ENCODE results near the gene VPS13A.

DNA sequence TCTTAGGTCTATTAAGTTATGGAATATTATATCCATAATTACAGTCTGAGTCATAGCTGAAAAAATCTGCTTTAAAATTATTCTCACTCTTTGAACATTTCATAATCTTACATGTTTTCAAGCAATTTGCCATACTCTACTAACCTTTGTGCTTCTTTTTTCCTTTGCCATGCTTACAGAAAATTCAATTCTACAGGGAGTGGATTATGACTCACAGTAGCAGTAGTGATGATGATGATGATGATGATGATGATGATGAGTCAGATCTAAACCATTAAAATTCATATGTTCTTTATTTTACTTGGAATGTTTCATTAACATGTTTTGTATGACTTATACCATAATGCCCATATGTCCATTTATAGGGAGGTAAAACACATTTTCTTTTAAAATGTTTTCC is 207.1 kb downstream of the VPS13A start:
- no peak for TF ChIP-seq POLR2AphosphoS5 (IDR thresholded peaks at IDR 0.05)
- TF ChIP-seq POLR2A (IDR thresholded peaks at IDR 0.05) = no peak
- TF ChIP-seq, protein P1, sequence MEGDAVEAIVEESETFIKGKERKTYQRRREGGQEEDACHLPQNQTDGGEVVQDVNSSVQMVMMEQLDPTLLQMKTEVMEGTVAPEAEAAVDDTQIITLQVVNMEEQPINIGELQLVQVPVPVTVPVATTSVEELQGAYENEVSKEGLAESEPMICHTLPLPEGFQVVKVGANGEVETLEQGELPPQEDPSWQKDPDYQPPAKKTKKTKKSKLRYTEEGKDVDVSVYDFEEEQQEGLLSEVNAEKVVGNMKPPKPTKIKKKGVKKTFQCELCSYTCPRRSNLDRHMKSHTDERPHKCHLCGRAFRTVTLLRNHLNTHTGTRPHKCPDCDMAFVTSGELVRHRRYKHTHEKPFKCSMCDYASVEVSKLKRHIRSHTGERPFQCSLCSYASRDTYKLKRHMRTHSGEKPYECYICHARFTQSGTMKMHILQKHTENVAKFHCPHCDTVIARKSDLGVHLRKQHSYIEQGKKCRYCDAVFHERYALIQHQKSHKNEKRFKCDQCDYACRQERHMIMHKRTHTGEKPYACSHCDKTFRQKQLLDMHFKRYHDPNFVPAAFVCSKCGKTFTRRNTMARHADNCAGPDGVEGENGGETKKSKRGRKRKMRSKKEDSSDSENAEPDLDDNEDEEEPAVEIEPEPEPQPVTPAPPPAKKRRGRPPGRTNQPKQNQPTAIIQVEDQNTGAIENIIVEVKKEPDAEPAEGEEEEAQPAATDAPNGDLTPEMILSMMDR (IDR thresholded peaks at IDR 0.05) = no peak
- TF ChIP-seq EP300 (IDR thresholded peaks at IDR 0.05) = no peak
